GM19023 (cell line): Measurements from ENCODE around the gene CDK9.
"Not testable (repeated sequence)": the region's sequence is repeated elsewhere in the genome, so short reads cannot be mapped to it uniquely, and the experiment has no call there.

Experiments
- ATAC-seq: cut with Tn5 transposase; IDR thresholded peaks from one replicate; pipeline ENCODE4 v1.9.1; 2021; ENCODE audit warnings: mild to moderate bottlenecking, moderate library complexity; ENCODE audit not compliant: unreplicated experiment

Gene CDK9

GRCh38 chr9:127817881-127818434, 32.1 kb downstream of the CDK9 start:
- ATAC-seq = no peak

- no peak for ATAC-seq
These were observed 32.7 kb downstream of the CDK9 start for GRCh38 chr9:127818574-127818973.

DNA sequence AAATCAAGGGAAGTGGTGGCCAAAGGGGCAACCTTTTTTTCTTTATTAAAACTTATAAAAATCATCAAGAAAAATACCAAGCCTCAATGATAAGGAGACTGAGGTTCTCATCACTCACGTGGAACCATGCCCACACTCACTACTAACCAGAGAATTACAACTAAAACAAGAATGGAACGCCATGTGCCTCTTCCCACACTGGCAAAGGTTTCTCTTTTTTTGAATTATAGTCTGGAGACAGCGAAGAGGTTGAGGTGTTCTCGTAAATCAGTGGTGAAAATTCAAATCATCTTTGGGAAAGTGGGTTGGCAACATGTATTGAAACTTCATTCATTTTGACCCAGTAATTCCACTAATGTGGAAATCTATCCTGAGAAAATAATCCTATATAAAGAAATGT, 36.3 kb downstream of the CDK9 start:
- ATAC-seq = no peak

DNA sequence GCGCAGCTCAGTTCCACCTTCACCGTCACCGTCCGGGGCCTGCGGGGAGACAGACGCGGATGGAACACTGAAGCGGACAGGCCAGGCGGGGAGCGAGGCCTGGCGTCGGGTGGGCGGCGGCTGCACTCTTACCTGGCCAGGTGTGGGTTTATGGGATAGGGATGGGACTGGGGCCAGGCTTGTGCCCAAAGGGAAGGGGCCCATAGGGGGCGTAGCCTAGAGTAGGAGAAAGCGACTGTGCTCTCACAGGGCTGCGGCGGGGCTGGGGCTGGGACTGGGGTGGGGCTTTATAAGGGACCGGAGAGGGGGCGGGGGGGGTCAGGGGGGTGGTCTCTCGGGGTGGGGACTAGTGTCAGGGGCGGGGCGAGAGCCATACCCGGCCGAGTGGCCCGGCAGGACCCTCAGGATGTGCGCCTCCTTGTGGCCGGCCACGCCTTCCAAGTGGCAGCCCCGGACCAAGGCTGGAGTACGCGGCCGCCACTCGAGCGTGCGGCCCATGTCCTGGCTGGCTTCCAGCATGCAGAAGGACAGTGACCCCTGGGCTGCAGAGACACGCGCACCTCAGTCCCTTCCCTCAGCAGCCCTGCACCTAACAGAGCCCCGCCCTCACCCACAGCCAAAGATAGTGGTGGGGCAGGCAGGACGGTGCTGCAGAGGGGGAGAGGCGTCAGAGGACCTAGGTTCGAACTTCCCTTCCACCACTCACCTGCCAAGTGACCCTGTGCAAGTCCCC, 39.7 kb downstream of the CDK9 start:
- ATAC-seq = no peak

- ATAC-seq = no peak
These were observed 40.5 kb downstream of the CDK9 start for GRCh38 chr9:127826253-127826913.

GRCh38 chr9:127828262-127829031, 42.6 kb downstream of the CDK9 start:
- ATAC-seq = no peak

GRCh38 chr9:127829205-127829906, 43.5 kb downstream of the CDK9 start:
- no peak for ATAC-seq

DNA sequence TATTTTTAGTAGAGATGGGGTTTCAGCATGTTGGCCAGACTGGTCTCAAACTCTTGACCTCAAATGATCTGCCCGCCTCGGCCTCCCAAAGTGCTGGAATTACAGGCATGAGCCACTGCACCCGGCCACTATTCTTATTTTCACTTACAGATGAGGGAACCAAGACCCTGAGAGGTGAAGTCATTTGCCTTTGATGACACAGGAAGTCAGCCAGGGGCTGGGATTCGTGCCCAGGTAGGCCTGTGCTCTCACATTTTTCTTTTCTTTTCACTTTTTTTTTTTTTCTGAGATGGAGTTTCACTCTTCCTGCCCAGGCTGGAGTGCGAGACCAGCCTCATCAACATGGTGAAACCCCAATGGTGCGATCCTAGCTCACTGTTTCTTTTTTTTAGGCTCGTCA, 46.4 kb downstream of the CDK9 start:
- ATAC-seq = no peak

DNA sequence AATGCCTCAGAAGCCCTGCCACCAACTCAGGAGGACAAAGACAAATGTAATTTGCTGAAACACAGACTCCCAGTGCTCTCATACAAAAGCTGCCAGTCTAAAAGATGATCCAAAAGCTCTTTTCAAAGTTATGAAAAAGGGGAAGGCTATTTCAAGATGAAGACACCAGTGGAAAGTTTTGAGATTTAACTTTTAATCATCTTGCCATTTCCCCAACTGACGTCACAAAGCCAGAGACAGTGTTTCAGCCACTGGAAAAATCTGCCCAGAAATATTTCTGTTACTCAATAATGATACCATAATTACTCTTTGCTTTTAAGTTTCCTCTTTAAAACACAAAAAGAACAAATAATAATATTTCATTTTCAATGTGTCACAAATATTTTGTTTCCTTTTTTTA, 47.7 kb downstream of the CDK9 start:
- ATAC-seq = no peak

GRCh38 chr9:127835991-127836516, 50.2 kb downstream of the CDK9 start:
- no peak for ATAC-seq

DNA sequence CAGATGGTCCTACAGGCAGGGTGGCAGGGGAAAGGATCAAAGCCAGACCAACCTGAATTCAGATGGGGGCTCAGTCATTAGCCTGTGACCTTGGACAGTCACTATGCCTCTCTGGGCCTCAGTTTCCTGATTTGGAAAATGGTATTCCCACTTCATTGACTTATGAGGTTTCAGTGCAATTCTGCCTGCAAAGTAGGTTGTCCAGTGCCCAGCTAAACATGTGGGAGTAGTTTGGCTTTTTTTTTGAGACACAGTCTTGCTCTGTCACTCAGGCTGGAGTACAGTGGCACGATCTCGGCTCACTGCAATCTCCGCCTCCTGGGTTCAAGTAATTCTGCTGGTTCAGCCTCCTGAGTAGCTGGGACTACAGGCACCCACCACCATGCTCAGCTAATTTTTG, 50.7 kb downstream of the CDK9 start:
- ATAC-seq = not testable (repeated sequence)

DNA sequence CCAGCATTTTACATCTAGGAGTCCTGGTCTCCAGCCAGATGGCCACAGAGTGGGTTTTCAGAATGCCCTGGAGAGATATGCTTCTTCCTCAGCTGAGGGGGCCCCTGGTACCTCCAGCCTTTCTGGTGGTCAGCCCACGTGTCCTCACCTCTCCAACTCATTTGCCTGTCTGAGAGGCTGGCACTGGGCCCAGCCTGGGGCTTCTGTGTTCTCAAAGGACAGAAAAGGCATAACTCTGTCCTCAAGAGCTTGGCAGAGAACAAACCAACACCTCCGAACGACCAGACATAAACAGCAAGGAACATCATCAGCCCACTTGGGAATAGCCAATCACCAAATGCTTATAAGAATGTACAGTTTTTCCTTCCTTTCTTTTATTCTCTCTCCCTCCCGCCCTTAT, 51.5 kb downstream of the CDK9 start:
- no peak for ATAC-seq

DNA sequence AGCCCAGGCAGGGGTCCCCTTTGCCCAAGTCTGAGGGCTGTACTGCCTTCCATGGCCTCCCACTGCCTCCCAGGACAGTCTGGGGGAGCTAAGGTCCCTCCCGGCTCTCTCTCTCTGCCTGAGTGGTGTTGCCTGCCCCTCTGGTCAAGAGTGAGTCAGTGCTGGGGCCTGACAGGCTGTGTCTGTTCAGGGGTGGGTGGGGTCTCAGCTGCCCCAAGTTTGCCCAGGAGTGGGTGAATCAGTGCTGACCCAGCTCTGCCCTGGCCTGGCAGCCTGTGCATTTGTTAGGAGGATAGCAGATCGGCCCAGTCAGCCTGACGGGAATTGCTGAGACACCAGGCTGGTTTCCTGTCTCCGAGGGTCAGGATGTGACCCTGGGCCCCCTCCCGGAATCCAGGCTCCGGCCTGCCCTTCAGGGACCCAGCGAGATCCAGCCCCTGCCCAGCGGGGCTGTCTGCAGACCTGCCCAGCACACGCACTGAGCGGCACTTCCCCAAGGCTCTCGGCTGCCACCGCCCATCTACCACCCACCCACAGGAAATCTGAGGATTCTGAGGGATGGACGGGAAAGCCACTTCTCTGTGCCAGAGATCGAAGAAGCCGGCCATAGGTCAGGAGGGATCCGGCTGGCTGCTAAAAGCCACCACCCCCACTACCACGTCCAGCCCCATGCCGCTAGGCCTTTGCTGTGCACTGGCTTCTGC, 52.7 kb downstream of the CDK9 start:
- ATAC-seq = no peak
